Progenitor cell of endocrine pancreas (in vitro differentiated cells): Measurements from ENCODE around the gene SOX13. TPM values are rescaled to one million over a fixed set of nuclear protein-coding genes. Genes with fewer than 3 reads are reported as not detected.

ENCODE experiments used
- DNase-seq: peaks from one replicate; pipeline ENCODE4 v3.0.0; 2021; ENCODE audit warnings: low spot score; ENCODE audit not compliant: unreplicated experiment
- H3K27ac Mint-ChIP-seq: 2 replicates; pipeline ENCODE4 v1.8.0; 2021; ENCODE audit warnings: mild to moderate bottlenecking, moderate library complexity, mixed read lengths
- H3K27me3 Mint-ChIP-seq: 2 replicates; pipeline ENCODE4 v1.8.0; 2021; ENCODE audit warnings: mixed read lengths
- H3K36me3 Mint-ChIP-seq: 2 replicates; pipeline ENCODE4 v1.8.0; 2022; ENCODE audit warnings: mixed read lengths; ENCODE audit not compliant: insufficient read depth
- H3K4me1 Mint-ChIP-seq: 2 replicates; pipeline ENCODE4 v1.8.0; 2021; ENCODE audit warnings: low read depth, mixed read lengths
- H3K4me3 Mint-ChIP-seq: 2 replicates; pipeline ENCODE4 v1.8.0; 2021; ENCODE audit warnings: low read depth, mild to moderate bottlenecking, moderate library complexity, mixed read lengths
- H3K9me3 Mint-ChIP-seq: 2 replicates; pipeline ENCODE4 v1.8.0; 2021; ENCODE audit warnings: low read depth, mixed read lengths
- total RNA-seq: library from RNA; stranded (reverse); gene quantifications from 2 replicates; pipeline ENCODE4 v1.2.1, GENCODE V29; 2021
- TF ChIP-seq, protein P1 (sequence below): fragments of 200-600 bp; sonication (generic); IDR thresholded peaks from one replicate; pipeline ENCODE4 v1.5.0; 2021; ENCODE audit warnings: antibody characterized with exemption, mild to moderate bottlenecking; ENCODE audit not compliant: unreplicated experiment

The SOX13 gene
- total RNA-seq, 1 donor from 2014 or later: 61.6 TPM

DNA sequence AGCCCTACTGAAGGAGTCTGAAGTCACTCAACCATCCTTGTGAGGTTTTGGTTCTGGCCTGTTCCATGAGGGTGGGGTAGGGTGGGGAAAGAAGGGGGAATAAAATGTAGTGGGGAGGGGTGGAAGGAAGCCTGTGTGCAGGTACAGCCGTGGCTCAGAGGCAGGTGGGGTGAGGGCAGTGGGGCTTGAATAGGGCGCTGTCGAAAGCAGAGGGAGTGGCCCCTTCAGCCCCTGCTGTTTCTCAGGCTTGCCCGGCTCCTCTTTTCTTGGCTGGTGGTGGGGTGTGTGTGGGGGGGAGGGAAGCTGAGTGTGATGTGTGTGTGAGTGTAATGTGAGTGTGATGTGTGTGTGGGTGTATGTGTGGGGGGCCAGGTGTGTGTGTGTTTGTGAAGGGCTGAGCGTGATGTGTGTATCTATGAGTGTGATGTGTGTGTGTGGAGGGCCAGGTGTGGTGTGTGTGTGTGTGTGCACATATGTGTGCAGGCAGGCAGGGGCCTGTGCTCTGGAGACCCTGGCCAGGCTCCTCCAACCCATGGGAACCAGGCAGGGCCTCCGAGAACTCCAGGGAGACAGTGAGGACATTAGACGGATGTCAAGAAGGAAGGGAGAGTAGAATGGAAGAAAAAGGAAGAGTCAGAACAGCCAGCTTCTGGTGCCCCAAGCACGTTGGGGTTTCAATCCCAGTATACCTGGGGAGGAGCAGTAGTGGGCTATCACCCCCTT, 9.0 kb downstream of the SOX13 start:
- H3K4me3 Mint-ChIP-seq: peak overlapping the region; percentile 47
- no peak for DNase-seq
- TF ChIP-seq, protein P1, sequence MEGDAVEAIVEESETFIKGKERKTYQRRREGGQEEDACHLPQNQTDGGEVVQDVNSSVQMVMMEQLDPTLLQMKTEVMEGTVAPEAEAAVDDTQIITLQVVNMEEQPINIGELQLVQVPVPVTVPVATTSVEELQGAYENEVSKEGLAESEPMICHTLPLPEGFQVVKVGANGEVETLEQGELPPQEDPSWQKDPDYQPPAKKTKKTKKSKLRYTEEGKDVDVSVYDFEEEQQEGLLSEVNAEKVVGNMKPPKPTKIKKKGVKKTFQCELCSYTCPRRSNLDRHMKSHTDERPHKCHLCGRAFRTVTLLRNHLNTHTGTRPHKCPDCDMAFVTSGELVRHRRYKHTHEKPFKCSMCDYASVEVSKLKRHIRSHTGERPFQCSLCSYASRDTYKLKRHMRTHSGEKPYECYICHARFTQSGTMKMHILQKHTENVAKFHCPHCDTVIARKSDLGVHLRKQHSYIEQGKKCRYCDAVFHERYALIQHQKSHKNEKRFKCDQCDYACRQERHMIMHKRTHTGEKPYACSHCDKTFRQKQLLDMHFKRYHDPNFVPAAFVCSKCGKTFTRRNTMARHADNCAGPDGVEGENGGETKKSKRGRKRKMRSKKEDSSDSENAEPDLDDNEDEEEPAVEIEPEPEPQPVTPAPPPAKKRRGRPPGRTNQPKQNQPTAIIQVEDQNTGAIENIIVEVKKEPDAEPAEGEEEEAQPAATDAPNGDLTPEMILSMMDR: no peak
- H3K27ac Mint-ChIP-seq: peak overlapping the region; percentile 99
- H3K36me3 Mint-ChIP-seq: no peaks in the 10 kb centered on the region
- no peaks in the 10 kb centered on the region for H3K27me3 Mint-ChIP-seq
- peaks cover 70% of the 10 kb centered on the region for H3K4me1 Mint-ChIP-seq
- H3K9me3 Mint-ChIP-seq: no peaks in the 10 kb centered on the region

DNA sequence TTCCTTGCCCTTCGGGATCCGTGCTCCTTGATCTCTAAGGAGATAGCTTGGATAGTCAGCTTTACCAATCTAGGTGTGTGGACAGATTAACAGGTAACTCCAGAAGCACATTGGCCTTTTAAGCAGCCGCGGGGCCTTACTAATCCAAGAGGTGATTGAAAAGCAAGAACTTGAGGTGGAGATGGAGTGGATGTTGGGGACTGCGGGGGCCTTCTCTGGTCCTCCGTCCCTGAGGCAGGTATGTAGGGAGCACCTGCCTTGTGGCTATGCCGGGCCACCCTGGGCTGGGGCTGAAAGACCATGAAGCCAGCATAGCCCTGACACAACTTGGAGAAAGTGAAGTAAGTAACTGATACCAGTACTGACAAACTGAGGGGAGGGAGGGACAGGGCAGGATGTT, 10.6 kb downstream of the SOX13 start:
- no peak overlapping the region for H3K4me3 Mint-ChIP-seq
- H3K4me1 Mint-ChIP-seq: peaks cover 61% of the 10 kb centered on the region
- H3K9me3 Mint-ChIP-seq: no peaks in the 10 kb centered on the region
- H3K36me3 Mint-ChIP-seq: no peaks in the 10 kb centered on the region
- peak overlapping the region; percentile 99 for H3K27ac Mint-ChIP-seq
- TF ChIP-seq, protein P1: no peak
- no peak for DNase-seq
- H3K27me3 Mint-ChIP-seq: no peaks in the 10 kb centered on the region

DNA sequence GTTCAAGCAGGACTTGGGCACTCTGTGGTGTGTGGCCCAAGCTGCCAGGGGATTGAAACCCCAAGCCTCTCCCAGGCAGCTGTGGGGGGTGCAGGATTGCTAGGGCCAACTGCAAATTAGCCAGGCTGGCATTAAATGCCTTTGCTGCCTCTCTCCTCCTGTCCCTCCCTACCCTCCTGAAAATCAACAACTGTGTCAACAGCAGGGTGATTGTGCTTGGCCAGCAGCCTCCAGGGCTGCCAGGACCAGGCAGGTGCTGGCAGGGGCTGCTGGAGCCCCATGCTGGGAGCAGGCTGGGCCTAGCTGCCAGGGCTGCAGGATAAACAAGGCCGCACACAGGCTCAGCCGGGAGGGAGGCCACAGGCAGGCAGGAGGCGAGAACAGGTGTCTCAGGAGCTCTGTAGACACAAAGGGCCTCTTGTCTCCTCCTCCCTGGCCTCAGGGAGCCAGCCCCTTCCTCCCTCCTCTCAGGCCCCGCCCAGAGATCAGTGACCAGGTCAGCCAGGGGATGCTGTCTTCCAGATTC, 11.4 kb downstream of the SOX13 start:
- TF ChIP-seq, protein P1: no peak
- no peaks in the 10 kb centered on the region for H3K9me3 Mint-ChIP-seq
- no peaks in the 10 kb centered on the region for H3K36me3 Mint-ChIP-seq
- peak; percentile 41 for DNase-seq
- no peaks in the 10 kb centered on the region for H3K27me3 Mint-ChIP-seq
- no peak overlapping the region for H3K4me3 Mint-ChIP-seq
- H3K27ac Mint-ChIP-seq: peak overlapping the region; percentile 99
- H3K4me1 Mint-ChIP-seq: peaks cover 62% of the 10 kb centered on the region

DNA sequence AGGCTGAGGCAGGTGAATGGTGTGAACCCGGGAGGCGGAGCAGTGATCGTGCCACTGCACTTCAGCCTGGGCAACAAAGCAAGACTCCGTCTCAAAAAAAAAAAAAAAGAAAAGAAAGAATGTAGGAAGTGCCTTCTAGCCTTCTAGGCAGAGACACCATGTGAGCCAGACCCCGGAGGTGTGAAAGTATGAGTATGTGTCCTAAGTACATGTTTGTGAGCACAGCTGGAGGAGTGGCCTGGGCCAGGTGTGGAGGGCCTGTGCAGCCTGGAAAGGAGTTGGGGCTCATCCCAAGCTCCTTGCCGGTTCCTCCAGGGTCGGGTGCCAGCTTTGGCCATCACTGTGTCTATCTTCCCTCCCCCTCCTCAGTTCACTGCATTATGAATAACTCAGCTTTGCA, 13.0 kb downstream of the SOX13 start:
- Mint-ChIP-seq H3K4me3 (no peak overlapping the region), H3K27me3 (no peaks in the 10 kb centered on the region), H3K27ac (peak overlapping the region; percentile 45), H3K4me1 (peaks cover 58% of the 10 kb centered on the region), H3K9me3 (no peaks in the 10 kb centered on the region), H3K36me3 (no peaks in the 10 kb centered on the region)
- TF ChIP-seq, protein P1: no peak
- no peak for DNase-seq

DNA sequence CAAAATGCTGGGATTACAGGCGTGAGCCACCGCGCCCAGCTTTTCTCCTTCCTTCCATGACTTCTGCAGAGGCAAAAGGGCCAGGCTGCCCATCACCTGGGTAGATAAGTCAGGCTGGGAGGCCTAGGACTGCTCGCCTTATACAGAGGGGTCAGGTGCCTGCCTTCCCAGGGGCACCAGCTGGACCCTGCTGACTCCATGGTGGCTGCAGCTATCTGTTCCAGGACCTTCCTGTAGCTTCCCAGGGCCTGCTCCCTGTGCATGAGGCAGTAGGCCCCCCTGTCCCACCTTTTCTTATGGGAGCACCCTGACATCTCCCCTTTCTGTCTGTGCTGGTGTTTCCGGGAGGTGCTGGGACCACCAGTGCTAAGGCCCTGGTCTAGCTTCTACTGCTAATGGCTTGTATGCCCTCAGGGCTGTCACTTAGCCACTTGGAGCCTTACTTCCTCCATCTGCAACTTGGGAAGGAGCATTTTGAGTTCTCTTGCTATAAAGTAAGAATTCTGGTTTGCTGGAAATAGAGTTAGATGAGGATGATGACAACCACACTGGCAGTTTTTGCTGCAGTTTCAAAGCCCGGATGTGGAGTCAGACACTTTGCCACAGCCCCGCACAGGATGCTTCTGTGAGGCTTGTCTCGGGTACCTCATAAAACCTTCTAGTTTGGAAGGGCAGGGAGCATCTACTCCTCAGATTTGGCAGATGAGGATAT, 14.4 kb downstream of the SOX13 start:
- Mint-ChIP-seq H3K4me1 (peaks cover 57% of the 10 kb centered on the region), H3K36me3 (no peaks in the 10 kb centered on the region), H3K4me3 (no peak overlapping the region), H3K27me3 (no peaks in the 10 kb centered on the region), H3K9me3 (no peaks in the 10 kb centered on the region), H3K27ac (no peak overlapping the region)
- TF ChIP-seq, protein P1: no peak
- no peak for DNase-seq
